Mesothelial cell of epicardium (in vitro differentiated cells): ENCODE data around the gene RGR. TPM values are rescaled to one million over a fixed set of nuclear protein-coding genes. Genes with fewer than 3 reads are reported as not detected.
"Not testable (repeated sequence)": the region's sequence is repeated elsewhere in the genome, so short reads cannot be mapped to it uniquely, and the experiment has no call there.

Source experiments
- DNase-seq, 2 experiments: peaks; one replicate each; pipeline ENCODE4 v3.0.0; 2021; ENCODE audit warnings: low spot score in 2 of 2; ENCODE audit not compliant: unreplicated experiment in 2 of 2
- H3K27ac Mint-ChIP-seq: 2 replicates; pipeline ENCODE4 v1.8.0; 2021; ENCODE audit warnings: mixed read lengths
- H3K27me3 Mint-ChIP-seq: 2 replicates; pipeline ENCODE4 v1.8.0; 2021; ENCODE audit warnings: low read depth, mixed read lengths
- H3K36me3 Mint-ChIP-seq: 2 replicates; pipeline ENCODE4 v1.8.0; 2021; ENCODE audit warnings: mixed read lengths
- H3K4me1 Mint-ChIP-seq: 2 replicates; pipeline ENCODE4 v1.8.0; 2021; ENCODE audit warnings: mixed read lengths
- H3K4me3 Mint-ChIP-seq: 2 replicates; pipeline ENCODE4 v1.8.0; 2021; ENCODE audit warnings: mild to moderate bottlenecking, moderate library complexity, mixed read lengths
- H3K9me3 Mint-ChIP-seq: 2 replicates; pipeline ENCODE4 v1.8.0; 2021; ENCODE audit warnings: mixed read lengths
- CTCF ChIP-seq: fragments of 200-600 bp; sonication (generic); IDR thresholded peaks from one replicate; pipeline ENCODE4 v1.5.0; 2021; ENCODE audit warnings: antibody characterized with exemption; ENCODE audit not compliant: unreplicated experiment
- total RNA-seq: library from RNA; stranded (reverse); gene quantifications from 3 replicates; pipeline ENCODE4 v1.2.1, GENCODE V29; 2021

RGR gene
- total RNA-seq, 1 donor from 2014 or later = not detected

DNA sequence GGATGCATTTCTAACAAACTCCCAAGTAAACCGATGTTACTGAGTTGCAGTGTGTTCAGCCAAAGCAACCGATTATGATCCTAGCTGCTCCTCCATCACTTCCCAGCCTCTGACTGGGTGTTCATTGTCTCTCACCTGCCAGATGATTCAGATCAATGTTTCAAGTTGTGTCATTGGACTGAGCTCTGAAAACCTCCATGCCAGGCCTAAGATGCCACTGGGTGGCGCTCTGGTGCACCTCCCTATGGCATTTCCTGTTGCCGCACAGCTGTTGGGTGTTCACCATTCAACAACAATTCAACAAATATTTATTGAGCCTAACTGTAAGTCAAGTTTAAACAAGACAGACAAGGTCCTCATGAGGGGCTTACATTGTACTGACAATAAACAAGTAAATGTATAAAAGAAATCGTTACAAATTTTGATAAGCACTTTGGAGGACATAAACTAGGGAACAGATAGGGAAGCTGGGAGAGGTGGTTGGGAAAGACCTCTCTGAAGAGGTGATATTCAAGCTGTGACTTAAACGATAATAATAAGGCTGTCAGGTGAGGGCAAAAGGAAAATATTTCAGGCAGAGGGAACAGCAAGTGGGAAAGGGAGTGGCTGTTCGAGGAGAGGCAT lies 22.8 kb downstream of the RGR start:
- peaks cover 59% of the 10 kb centered on the region for H3K27me3 Mint-ChIP-seq
- H3K36me3 Mint-ChIP-seq = no peaks in the 10 kb centered on the region
- DNase-seq = no peak
- H3K4me1 Mint-ChIP-seq = no peaks in the 10 kb centered on the region
- no peak overlapping the region for H3K27ac Mint-ChIP-seq
- H3K9me3 Mint-ChIP-seq = no peaks in the 10 kb centered on the region
- H3K4me3 Mint-ChIP-seq = no peak overlapping the region
- peak; percentile 36 for TF ChIP-seq CTCF

DNA sequence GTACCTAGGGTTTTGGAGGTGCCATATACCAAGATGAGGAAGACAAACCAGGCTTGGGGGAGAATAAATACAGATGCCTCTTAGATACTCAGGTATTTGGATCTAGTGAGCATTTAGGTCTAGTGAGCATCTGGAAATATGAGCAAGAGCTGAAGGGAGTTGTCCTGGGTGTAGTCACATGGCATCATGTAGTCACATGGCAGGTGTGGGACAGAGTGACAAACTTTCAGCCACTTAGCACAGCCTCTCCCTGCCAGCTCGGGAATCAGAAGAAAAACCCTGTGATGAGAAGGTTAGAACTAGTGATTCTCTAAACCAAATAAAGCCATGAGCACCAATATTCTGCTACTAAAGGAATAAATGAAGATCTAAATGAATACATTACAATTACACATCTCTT lies 24.3 kb downstream of the RGR start:
- H3K27ac Mint-ChIP-seq = no peak overlapping the region
- peaks cover 44% of the 10 kb centered on the region for H3K27me3 Mint-ChIP-seq
- no peak overlapping the region for H3K4me3 Mint-ChIP-seq
- H3K36me3 Mint-ChIP-seq = no peaks in the 10 kb centered on the region
- TF ChIP-seq CTCF = no peak
- no peak for DNase-seq
- H3K9me3 Mint-ChIP-seq = no peaks in the 10 kb centered on the region
- no peaks in the 10 kb centered on the region for H3K4me1 Mint-ChIP-seq

DNA sequence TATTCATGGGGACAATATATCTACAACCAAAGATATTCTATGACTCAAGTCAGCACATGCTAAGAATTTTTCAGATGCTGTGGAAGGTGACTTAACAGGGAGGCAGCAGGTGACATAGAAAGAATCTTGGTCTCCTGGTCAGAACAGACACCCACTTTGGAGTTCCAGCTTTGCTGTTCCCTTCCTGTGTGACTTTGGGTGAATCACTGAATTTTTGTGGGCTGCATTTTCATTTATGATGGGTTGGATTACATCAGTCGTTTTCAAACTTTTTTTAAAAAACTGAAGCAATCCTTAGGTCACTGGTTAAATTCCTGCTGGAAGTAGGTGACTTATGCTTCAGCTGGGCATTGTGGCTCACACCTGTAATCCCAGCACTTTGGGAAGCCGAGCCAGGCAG lies 24.9 kb downstream of the RGR start:
- Mint-ChIP-seq H3K9me3 (no peaks in the 10 kb centered on the region), H3K4me3 (no peak overlapping the region), H3K36me3 (no peaks in the 10 kb centered on the region), H3K27ac (no peak overlapping the region), H3K4me1 (no peaks in the 10 kb centered on the region), H3K27me3 (peaks cover 39% of the 10 kb centered on the region)
- no peak for DNase-seq
- no peak for TF ChIP-seq CTCF

- H3K9me3 Mint-ChIP-seq = no peaks in the 10 kb centered on the region
- no peak for TF ChIP-seq CTCF
- H3K4me3 Mint-ChIP-seq = no peak overlapping the region
- no peak overlapping the region for H3K27ac Mint-ChIP-seq
- peaks cover 36% of the 10 kb centered on the region for H3K27me3 Mint-ChIP-seq
- H3K4me1 Mint-ChIP-seq = no peaks in the 10 kb centered on the region
- H3K36me3 Mint-ChIP-seq = no peaks in the 10 kb centered on the region
- no peak for DNase-seq
Measured at GRCh38 chr10:84270708-84271107, 25.9 kb downstream of the RGR start.

DNA sequence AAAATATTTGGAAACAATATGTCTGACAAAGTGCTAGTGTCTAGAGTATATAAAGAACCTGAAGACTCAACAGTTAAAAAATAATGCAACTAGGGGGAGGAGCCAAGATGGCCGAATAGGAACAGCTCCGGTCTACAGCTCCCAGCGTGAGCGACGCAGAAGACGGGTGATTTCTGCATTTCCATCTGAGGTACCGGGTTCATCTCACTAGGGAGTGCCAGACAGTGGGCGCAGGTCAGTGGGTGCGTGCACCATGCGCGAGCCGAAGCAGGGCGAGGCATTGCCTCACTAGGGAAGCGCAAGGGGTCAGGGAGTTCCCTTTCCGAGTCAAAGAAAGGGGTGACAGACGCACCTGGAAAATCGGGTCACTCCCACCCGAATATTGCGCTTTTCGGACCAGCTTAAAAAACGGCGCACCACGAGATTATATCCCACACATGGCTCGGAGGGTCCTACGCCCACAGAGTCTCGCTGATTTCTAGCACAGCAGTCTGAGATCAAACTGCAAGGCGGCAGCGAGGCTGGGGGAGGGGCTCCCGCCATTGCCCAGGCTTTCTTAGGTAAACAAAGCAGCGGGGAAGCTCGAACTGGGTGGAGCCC lies 35.1 kb downstream of the RGR start:
- Mint-ChIP-seq H3K4me3 (peak overlapping the region; percentile 66), H3K27me3 (peaks cover 25% of the 10 kb centered on the region)
- not testable (repeated sequence) for H3K36me3 Mint-ChIP-seq, H3K4me1 Mint-ChIP-seq, H3K9me3 Mint-ChIP-seq, H3K27ac Mint-ChIP-seq, DNase-seq

DNA sequence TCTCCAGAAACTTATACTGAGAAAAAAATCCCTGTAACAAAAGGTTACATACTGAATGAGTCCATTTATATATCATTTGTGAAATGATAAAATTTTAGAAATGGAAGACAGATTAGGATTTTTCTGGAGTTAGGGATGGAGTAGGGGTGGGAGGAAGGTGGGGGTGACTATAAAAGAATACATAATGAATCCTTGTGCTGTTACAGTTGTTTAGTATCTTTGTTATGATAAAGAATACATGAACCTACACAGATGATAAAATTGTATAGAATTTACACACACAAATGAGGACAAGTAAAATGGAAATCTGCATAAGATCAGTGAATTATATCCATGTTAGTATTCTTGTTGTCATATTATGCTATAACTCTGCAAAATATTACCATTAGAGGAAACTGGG lies 41.8 kb downstream of the RGR start:
- peaks cover 3% of the 10 kb centered on the region for H3K9me3 Mint-ChIP-seq
- no peak for DNase-seq
- no peak for TF ChIP-seq CTCF
- H3K4me1 Mint-ChIP-seq = no peaks in the 10 kb centered on the region
- no peak overlapping the region for H3K4me3 Mint-ChIP-seq
- no peaks in the 10 kb centered on the region for H3K27me3 Mint-ChIP-seq
- H3K27ac Mint-ChIP-seq = no peak overlapping the region
- H3K36me3 Mint-ChIP-seq = no peaks in the 10 kb centered on the region
